CD1c-positive myeloid dendritic cell (primary cell): ENCODE results near the gene IL10RA.
A peak's percentile ranks its signal among the peaks of the same experiment; 100 is the strongest.
"Not testable (repeated sequence)": the region's sequence is repeated elsewhere in the genome, so short reads cannot be mapped to it uniquely, and the experiment has no call there.

Experiments used
- DNase-seq: peaks from one replicate; pipeline ENCODE4 v3.0.0-alpha.2; 2016; ENCODE audit errors: extremely low spot score

Gene IL10RA

GRCh38 chr11:117985953-117986887 lies at the start of gene IL10RA:
TSS of gene IL10RA (plus strand) at chr11:117986394. CDS start at chr11:117986468, 74 bp downstream.
- peak; percentile 98 for DNase-seq

- DNase-seq: no peak
Observed at GRCh38 chr11:117936973-117937372, 49.2 kb upstream of the IL10RA start.

DNA sequence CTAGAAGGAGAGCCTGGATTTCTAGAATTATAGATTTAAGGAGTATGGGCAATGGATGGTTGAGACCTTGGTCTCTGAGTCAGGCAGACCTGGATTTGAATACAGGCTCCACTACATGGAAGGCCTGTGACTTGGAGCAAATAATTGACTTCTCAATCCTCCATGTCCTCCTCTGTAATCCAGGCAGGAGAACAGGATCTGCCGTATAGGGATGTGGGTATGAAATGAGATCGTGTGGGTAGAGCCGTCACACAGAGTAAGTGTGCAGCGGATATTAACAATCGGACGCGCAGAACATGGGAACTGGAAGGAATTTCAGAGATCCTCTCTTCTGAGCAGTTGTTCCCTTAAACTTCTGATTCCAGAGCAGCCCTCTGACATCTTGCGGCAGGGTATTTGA lies 45.5 kb upstream of the IL10RA start:
- DNase-seq: no peak

- no peak for DNase-seq
Observed at GRCh38 chr11:117941163-117941707, 45.0 kb upstream of the IL10RA start.

DNA sequence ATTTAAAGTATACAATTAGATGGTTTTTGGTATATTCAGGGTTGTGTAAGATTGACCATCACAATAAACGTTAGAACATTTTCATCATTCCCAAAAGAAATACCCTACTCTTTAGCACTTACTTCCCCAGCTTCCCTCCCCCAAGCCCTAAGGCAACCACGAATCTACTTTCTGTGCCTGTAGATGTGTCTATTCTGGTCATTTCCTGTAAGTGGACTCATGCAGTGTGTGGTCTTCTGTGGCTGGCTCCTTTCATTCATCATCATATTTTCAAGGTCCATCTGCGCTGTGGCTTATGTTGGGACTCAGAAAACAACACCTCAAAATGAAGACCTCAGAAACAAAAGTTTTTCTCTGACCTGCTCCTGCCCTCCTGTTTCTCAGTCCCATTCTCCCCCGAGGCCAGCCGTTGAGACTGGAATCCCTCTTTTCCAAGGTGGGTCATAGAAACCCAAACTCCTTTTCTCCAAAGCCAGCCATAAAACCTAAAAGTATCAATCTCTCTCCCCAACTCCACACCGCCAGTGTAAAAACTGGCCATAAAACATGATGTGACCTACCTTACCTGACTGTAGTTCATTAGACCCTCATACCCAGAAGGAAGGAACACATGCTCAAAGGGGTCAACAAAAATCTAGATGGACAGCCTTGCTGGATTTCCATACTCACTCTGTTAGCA lies 44.1 kb upstream of the IL10RA start:
- no peak for DNase-seq

DNA sequence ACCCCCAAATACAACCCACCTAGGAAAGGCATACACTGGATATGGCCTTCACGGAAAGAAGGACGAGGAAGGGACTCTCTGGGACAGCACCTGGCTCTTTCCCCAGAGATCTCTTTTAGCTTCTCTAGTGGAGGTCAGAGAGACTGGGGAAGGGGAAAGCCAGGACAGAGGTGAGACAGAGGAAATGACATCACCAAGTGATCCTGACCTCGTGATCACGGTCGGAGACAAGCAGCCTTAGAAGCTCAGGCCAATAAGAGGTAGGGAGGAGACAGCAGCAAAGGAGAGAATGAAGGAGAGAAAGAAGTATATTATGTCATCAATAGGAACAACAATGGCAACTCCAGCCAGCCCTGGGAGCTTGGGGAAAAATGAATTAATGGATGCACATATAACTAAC lies 41.6 kb upstream of the IL10RA start:
- DNase-seq: no peak

DNA sequence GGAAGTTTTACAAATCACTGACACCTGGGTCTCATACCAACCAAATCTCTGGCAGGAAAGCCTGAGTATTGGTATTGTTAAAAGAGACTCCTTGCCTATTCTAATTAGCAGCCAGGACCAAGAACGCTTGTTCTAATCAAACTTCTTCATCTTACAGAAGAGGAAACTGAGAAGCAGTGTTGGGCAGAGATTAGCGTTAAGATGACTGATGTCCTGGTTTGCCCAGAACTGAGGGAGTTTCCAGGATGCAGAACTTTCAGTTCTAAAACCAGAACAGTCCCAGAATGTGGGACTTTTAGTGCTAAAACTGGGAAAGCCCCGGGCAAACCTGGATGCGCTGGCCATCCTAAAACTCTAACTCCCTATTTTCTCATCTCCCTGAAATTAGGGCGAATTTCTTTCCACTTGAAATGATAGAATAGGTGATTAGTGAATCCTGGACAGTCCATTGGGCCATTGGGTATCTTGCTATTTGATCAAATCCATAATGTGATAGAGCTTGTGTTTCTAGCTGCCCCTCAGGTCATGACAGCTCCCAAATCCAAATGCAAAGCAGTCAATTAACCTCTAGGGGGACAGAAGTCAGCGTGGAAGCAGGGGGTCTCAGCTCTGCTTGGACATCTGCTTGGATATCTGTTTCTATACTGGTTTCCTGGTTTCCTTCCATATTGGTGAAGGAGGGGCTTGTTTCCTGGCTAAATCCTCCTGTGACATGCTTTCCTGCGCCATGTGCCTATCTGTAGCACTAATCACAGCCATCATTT lies 41.0 kb upstream of the IL10RA start:
- peak; percentile 62 for DNase-seq

DNA sequence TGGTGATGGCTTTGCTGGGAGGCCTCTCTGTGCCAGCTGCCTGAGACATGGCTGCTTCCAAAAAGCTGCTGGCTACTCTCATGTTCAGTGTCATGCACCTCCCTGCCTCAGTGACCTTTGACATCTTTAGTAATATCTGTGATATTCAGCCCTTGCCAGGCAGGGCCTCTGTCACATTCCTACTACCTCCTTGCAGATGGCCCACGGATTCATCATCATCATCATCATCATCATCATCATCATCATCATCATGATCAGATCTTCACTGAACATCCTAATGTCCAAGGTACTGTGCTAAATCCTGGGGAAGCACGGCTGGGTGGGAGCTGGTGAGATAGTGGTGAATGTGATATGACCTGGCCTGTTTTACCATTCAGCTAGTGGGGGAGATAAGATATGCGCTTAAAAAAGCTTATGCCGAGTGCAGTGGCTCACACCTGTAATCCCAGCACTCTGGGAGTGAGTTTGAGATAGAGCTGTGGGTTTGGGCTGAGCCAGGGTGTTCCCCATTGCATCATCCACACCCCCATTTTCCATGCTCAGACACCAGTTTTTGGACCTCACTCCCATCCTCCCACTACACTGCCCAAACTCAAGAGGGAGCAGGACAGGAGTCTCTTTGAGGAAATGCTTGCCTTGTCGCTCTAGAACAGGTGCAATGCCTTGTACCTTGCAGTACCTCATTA lies 39.9 kb upstream of the IL10RA start:
- DNase-seq: no peak

- peak; percentile 95 for DNase-seq
Observed at GRCh38 chr11:117946842-117947526, 39.2 kb upstream of the IL10RA start.

GRCh38 chr11:117947751-117948150 lies 38.4 kb upstream of the IL10RA start:
- not testable (repeated sequence) for DNase-seq

- not testable (repeated sequence) for DNase-seq
Observed at GRCh38 chr11:117948466-117948865, 37.7 kb upstream of the IL10RA start.

DNA sequence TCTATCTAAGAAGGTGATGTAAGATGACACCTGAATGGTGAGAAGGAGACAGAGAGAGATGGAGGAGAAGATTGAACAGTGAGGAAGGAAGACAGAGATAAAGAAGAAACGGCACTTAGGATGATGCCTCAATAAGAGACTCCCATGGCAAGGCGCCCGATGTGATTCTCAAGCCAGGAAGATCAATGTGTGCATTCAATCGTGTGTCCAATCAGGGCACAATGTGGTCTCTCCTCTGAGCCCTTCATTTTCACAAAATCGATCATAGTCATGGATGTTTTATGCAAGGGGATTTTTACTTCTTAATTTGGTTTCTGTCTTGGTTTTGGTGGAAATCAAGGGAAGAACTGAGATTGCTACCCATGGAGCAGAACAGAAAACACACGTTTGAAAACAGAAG lies 37.1 kb upstream of the IL10RA start:
- no peak for DNase-seq

- DNase-seq: peak; percentile 61
Observed at GRCh38 chr11:117950301-117950700, 35.9 kb upstream of the IL10RA start.

- DNase-seq: peak; percentile 65
Observed at GRCh38 chr11:117950993-117951961, 34.9 kb upstream of the IL10RA start.

GRCh38 chr11:117953024-117953671 lies 33.0 kb upstream of the IL10RA start:
- DNase-seq: peak; percentile 51

GRCh38 chr11:117958949-117959348 lies 27.2 kb upstream of the IL10RA start:
- no peak for DNase-seq

GRCh38 chr11:117959438-117960149 lies 26.6 kb upstream of the IL10RA start:
- peak; percentile 76 for DNase-seq

DNA sequence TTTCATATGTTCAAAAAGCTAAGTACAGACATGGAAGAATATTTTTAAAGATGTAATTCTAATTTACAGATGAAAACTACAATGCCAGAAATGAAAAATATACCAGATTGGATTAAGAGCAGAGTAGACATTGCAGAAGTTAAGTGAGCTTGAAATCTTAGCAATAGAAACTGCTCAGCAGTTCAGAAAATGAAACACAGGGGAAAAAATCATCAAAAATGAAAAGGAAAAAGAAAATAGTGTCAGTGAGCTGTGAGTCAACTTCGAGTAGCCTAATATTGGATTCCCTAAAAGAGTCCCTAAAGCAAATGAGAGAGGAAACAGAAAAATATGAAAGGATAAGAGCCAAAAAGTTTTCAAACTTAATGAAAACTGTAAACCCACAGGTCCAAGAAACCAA lies 25.8 kb upstream of the IL10RA start:
- no peak for DNase-seq
